Thymus (tissue), 11 donors: ENCODE data around the gene KDM4B. TPM values are rescaled to one million over a fixed set of nuclear protein-coding genes. Genes with fewer than 3 reads are reported as not detected.

ENCODE experiments used
- DNase-seq, 9 donors: peaks; one replicate each; pipeline ENCODE4 v3.0.0-alpha.2; 2013; ENCODE audit warnings: low spot score in 9 of 9, low read depth in 6 of 9, missing footprints in 1 of 9
- H3K27ac ChIP-seq, 2 donors: one replicate each; pipeline ENCODE4 v1.5.1; 2013; ENCODE audit warnings: control low read depth in 1 of 2, low read depth in 1 of 2, low read length in 1 of 2, mild to moderate bottlenecking in 1 of 2, moderate library complexity in 1 of 2
- H3K27me3 ChIP-seq, 2 donors: one replicate each; pipeline ENCODE4 v1.5.1; 2013; ENCODE audit warnings: low read length in 1 of 2; ENCODE audit not compliant: control insufficient read depth in 2 of 2, insufficient read depth in 1 of 2
- H3K36me3 ChIP-seq, 2 donors: one replicate each; pipeline ENCODE4 v1.5.1; 2013; ENCODE audit warnings: low read length in 1 of 2, mild to moderate bottlenecking in 1 of 2, moderate library complexity in 1 of 2; ENCODE audit not compliant: control insufficient read depth in 2 of 2, insufficient read depth in 2 of 2
- H3K4me1 ChIP-seq, 2 donors: one replicate each; pipeline ENCODE4 v1.5.1; 2013; ENCODE audit warnings: low read length in 2 of 2; ENCODE audit not compliant: control insufficient read depth in 2 of 2, insufficient read depth in 2 of 2
- H3K4me3 ChIP-seq, 2 donors: one replicate each; pipeline ENCODE4 v1.5.1; 2013; ENCODE audit warnings: low read length in 2 of 2, control low read depth in 1 of 2, mild to moderate bottlenecking in 1 of 2
- H3K9me3 ChIP-seq, 2 donors: one replicate each; pipeline ENCODE4 v1.5.1; 2013; ENCODE audit warnings: low read length in 1 of 2, mild to moderate bottlenecking in 1 of 2; ENCODE audit not compliant: control insufficient read depth in 2 of 2, insufficient read depth in 1 of 2
- WGBS: extraction: QIAGEN DNeasy Blood & Tissue Kit; methylation state at CpG from one replicate; pipeline ENCODE4 v1.1.7; 2013; 5-methylcytosine and 5-hydroxymethylcytosine counted together
- polyA plus RNA-seq: library from polyadenylated mRNA; stranded (reverse); fragments of 200-250 nt; gene quantifications from one replicate; pipeline ENCODE4 v1.2.3, GENCODE V29; 2013
- total RNA-seq: library from RNA; stranded (reverse); fragments of 120-200 nt; gene quantifications from one replicate; pipeline ENCODE4 v1.2.4, GENCODE V29; 2013
- donor health status: healthy.

The KDM4B gene
- total and polyA plus RNA-seq, 2 donors, result 8.6 to 24.6 TPM

DNA sequence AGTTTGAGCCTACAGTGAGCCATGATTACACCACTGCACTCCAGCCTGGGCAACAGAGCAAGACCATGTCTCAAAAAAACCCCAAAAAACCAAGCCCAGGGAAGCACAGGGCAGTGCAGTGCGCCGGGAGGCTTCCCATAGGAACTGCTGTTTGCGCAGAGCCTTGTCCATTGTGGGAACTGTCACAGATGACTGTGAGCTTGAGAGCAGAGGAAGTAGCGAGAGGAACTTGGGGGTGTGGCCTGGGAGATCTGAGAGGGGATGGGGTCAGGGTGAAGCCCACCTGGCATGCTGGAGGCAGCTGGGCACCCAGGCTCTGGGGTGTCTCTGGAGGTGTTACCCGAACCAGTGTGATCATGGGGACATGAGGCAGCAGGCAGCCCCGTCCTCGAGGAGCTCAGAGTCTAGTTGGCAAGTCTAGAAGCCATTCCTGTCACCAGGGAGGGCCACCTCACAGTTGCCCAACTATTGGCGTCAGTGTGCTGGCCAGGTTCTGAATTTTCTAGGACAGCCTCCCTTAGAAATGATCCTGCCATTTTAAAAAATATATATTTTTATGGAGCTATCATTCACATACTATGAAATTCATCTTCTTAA is 10.4 kb downstream of the KDM4B start:
- H3K36me3 ChIP-seq, result peaks cover 12 to 15% of the 10 kb centered on the region in 2 donors
- H3K9me3 ChIP-seq, result peaks cover 0 to 4% of the 10 kb centered on the region in 2 donors
- no peaks in the 10 kb centered on the region for H3K27me3 ChIP-seq
- no peak overlapping the region for H3K4me3 ChIP-seq
- H3K4me1 ChIP-seq, result peaks cover 17 to 43% of the 10 kb centered on the region in 2 donors
- WGBS, result 68% methylated on average over 8 of the region's 8 CpGs
- peak in 1 of 9 donors; percentile 48 for DNase-seq
- H3K27ac ChIP-seq, result peak overlapping the region in 1 of 2 donors; percentile 5

- WGBS, result 80% methylated on average over 3 of the region's 3 CpGs
- Histone ChIP-seq H3K4me1 (peaks cover 17 to 41% of the 10 kb centered on the region in 2 donors), H3K4me3 (no peak overlapping the region), H3K27me3 (no peaks in the 10 kb centered on the region), H3K36me3 (peaks cover 12 to 15% of the 10 kb centered on the region in 2 donors), H3K27ac (no peak overlapping the region), H3K9me3 (peaks cover 0 to 4% of the 10 kb centered on the region in 2 donors)
- DNase-seq, result no peak
Measured at GRCh38 chr19:4980067-4980466, 11.2 kb downstream of the KDM4B start.

DNA sequence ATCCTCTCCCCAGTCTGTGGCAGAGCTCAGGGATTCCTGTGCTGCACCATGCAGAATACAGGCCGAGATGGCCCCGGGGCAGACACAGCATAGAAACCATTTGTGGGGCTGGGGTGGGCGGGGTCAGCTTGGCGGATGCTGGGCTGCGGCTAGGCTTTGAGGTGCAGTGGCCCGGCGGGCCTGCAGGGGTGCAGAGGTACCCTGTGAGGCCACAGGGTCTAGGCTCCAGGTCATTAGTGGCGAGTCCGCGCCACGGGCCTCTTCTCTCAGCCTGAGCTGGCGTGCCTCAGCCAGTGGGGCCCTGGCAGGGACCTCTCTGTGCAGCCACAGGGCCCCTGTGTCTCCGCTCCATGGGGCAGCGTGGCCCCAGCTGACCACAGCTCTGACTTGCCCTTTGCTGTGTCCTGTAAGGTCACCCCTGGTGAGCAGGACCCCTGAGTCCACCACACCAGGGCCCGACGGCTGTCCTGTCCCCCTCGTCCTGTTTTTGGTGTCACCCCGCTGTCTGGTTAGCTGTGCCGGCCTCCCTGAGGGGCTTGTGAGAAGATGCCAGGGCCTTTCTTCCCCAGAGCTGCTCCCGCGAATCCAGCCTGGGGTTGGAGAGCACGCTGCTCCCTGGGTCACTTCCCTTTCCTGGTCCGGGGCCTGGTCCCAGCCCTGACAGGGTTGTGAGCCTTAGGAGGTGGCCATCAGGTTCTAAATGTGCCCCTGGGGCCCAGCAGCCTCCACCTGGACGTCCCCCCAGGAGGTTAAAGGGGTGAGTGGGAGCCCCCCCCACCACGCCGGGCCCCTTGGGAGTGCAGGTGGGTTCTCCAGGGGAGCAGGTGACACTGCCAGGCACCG is 12.1 kb downstream of the KDM4B start:
- Histone ChIP-seq H3K4me3 (no peak overlapping the region), H3K27ac (peak overlapping the region in 1 of 2 donors; percentile 18)
- WGBS, result 89% methylated on average over 27 of the region's 27 CpGs

GRCh38 chr19:4981681-4981958 is 12.7 kb downstream of the KDM4B start:
- Histone ChIP-seq H3K9me3 (peaks cover 0 to 4% of the 10 kb centered on the region in 2 donors), H3K36me3 (peaks cover 11 to 12% of the 10 kb centered on the region in 2 donors), H3K4me1 (peaks cover 17 to 40% of the 10 kb centered on the region in 2 donors), H3K27ac (no peak overlapping the region), H3K4me3 (no peak overlapping the region), H3K27me3 (no peaks in the 10 kb centered on the region)
- 82% methylated on average over 3 of the region's 3 CpGs for WGBS
- DNase-seq, result peak in 1 of 9 donors; percentile 39

More for the DNA sequence above, 12.1 kb downstream of the KDM4B start:
- no peak for DNase-seq
- Histone ChIP-seq H3K27me3 (no peaks in the 10 kb centered on the region), H3K4me1 (peaks cover 17 to 40% of the 10 kb centered on the region in 2 donors), H3K36me3 (peaks cover 12 to 15% of the 10 kb centered on the region in 2 donors), H3K9me3 (peaks cover 0 to 4% of the 10 kb centered on the region in 2 donors)

DNA sequence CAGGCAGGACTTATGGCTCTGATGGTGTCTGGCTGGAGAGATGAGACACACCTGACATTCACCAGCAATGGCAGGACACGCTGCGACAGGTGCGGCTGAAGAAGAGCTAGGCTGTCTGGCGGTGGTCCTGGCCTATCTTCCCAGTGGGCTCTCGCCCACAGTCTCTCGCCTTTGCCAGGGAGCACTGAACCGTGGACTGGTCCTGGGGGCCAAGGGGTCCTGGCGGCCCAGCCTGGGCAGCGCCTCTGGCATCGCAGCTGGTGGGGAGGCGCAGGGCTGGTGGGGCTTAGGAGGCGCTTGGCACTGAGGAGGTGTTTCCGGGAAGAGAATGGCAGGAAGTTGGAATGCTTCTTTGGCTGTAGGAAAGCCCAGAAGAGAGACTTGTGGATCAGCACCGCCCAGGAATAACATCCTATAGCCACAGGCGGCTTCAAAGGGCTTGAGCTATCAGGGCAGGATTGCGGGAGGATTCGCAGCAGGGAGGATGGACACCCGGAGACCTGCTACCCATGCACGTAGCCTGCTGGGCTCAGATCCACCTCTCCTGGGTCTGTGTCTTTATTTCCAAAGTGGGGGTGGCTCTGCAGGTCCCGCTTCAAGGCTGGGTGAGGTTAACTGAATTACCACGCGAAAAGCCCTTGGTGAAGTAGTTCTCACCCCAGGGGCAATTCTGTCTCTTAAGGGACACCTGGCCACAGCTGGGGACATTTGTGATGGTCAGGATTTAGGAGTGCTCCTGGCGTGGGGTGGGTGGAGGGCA is 14.6 kb downstream of the KDM4B start:
- Histone ChIP-seq H3K27ac (no peak overlapping the region), H3K4me1 (peaks cover 16 to 40% of the 10 kb centered on the region in 2 donors), H3K4me3 (no peak overlapping the region), H3K9me3 (peaks cover 0 to 4% of the 10 kb centered on the region in 2 donors), H3K27me3 (no peaks in the 10 kb centered on the region), H3K36me3 (no peaks in the 10 kb centered on the region)
- DNase-seq, result no peak
- WGBS, result 95% methylated on average over 23 of the region's 23 CpGs

DNA sequence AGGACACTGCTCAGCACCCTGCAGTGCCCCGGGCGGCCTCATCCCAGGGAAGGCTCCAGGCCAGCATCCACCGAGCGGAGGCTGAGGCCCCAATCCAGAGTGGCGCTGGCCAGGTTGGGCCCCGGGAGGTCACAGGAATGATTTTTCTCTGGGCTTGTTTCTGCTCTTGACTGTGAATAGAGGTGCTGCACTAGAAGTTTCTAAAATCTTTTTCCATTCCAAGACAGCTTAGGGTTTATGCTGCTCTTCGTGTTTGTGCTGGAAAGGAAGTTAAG is 15.1 kb downstream of the KDM4B start:
- Histone ChIP-seq H3K27me3 (no peaks in the 10 kb centered on the region), H3K36me3 (no peaks in the 10 kb centered on the region), H3K9me3 (peaks cover 0 to 4% of the 10 kb centered on the region in 2 donors), H3K4me1 (peaks cover 11 to 40% of the 10 kb centered on the region in 2 donors), H3K27ac (no peak overlapping the region), H3K4me3 (no peak overlapping the region)
- 95% methylated on average over 7 of the region's 7 CpGs for WGBS
- DNase-seq, result no peak

DNA sequence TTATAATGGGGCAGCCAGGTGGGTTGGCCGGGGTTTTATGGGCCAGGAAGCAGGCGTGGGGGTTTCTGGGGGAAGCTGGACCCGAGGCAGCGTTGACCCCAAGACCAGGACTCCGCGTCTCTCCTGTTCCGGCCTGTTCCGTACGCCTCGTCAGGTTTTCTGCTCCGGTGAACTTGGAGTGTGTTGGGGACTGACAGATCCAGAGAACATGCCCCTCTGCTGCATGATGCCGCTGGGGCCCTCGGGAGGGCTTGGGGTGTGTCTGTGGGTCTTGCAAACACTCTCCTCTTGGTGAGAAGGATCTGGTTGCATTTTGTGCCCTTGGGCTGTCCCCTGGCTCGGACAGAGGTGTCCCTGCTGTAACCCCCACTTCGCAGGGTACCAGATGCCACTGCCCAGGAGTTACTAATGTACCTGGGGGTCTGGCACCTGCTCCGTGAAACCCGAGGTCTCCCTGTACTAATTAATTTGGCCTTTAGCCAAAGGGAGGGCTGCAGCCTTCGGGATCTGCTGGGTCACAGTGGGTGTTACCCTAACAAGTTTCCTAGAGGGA is 15.6 kb downstream of the KDM4B start:
- Histone ChIP-seq H3K9me3 (no peaks in the 10 kb centered on the region), H3K4me3 (no peak overlapping the region), H3K4me1 (peaks cover 7 to 35% of the 10 kb centered on the region in 2 donors), H3K27ac (no peak overlapping the region), H3K36me3 (no peaks in the 10 kb centered on the region), H3K27me3 (no peaks in the 10 kb centered on the region)
- DNase-seq, result no peak
- WGBS, result 91% methylated on average over 18 of the region's 18 CpGs

- DNase-seq, result no peak
- Histone ChIP-seq H3K27ac (no peak overlapping the region), H3K27me3 (no peaks in the 10 kb centered on the region), H3K4me3 (no peak overlapping the region), H3K36me3 (no peaks in the 10 kb centered on the region), H3K9me3 (no peaks in the 10 kb centered on the region), H3K4me1 (peaks cover 7 to 40% of the 10 kb centered on the region in 2 donors)
- 92% methylated on average over 22 of the region's 22 CpGs for WGBS
Measured at GRCh38 chr19:4985551-4985991, 16.7 kb downstream of the KDM4B start.

DNA sequence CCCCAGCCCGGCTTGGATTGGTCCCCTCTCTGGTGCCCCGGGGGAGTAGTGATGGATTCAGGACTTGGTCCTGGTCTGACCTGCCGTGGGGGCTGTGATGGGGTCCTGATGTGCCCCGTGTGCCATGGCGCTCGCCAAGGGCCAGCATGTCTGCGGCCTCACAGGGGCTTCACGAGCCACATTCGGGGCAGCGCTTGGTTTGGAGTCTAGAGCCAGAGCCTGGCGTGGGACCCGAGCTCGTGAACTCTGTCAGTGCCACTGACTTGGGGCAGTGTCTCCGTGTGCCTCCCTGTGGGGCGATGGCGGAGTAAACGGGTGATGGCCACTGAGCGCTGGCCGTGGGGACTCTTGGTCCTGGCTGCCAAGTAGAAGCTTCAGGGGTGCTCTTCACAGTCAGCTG is 17.1 kb downstream of the KDM4B start:
- peaks cover 4 to 37% of the 10 kb centered on the region in 2 donors for H3K4me1 ChIP-seq
- no peak overlapping the region for H3K27ac ChIP-seq
- DNase-seq, result no peak

More for the DNA sequence above, 17.1 kb downstream of the KDM4B start:
- no peaks in the 10 kb centered on the region for H3K9me3 ChIP-seq
- H3K4me3 ChIP-seq, result no peak overlapping the region
- no peaks in the 10 kb centered on the region for H3K36me3 ChIP-seq
- WGBS, result 96% methylated on average over 19 of the region's 19 CpGs
- H3K27me3 ChIP-seq, result no peaks in the 10 kb centered on the region
